ENCODE results near the gene KRTDAP. TPM values are rescaled to one million over a fixed set of nuclear protein-coding genes. Genes with fewer than 3 reads are reported as not detected.

KRTDAP gene
- total RNA-seq, 4 donors from 2014 or later = not detected

- no peak overlapping the region for H3K4me3 ChIP-seq
- no peak for TF ChIP-seq CTCF (IDR thresholded peaks at IDR 0.05)
- no peak for TF ChIP-seq EP300 (IDR thresholded peaks at IDR 0.05; ENCODE audit: low read depth)
- TF ChIP-seq POLR2A (IDR thresholded peaks at IDR 0.05) = no peak
- TF ChIP-seq POLR2AphosphoS5 (IDR thresholded peaks at IDR 0.05) = no peak
- intact Hi-C loops (cut with DNase I; ENCODE audit: low total_unique reads) = no loop called here
- no peaks in the 10 kb centered on the region for H3K36me3 ChIP-seq
- H3K27ac ChIP-seq = no peak overlapping the region
- H3K9me3 ChIP-seq = no peaks in the 10 kb centered on the region
- peaks cover 63% of the 10 kb centered on the region for H3K27me3 ChIP-seq
- DNase-seq = no peak
- H3K4me1 ChIP-seq = peaks cover 0 to 9% (median 3%) of the 10 kb centered on the region in 4 donors
- 51 to 84% methylated on average over 3 to 19 of the region's 19 CpGs for WGBS, 2 donors (ENCODE audit: low coverage in 1 of 2)
- in situ Hi-C loops (cut with MboI; ENCODE audit: low pct_ligation_motif_present in 1 of 4, low pct_unique_long_range_greater_than_20kb in 1 of 4, low sequenced_read_pairs in 3 of 4) = no loop called here
Measured at GRCh38 chr19:35529241-35530218, 39.3 kb upstream of the KRTDAP start.

GRCh38 chr19:35528218-35529038 is 38.2 kb upstream of the KRTDAP start, which contains the start of gene SBSN:
SBSN (minus strand) TSS chr19:35528311; CDS start chr19:35528281, 30 bp downstream.
- Histone ChIP-seq H3K4me3 (no peak within 1 kb of the TSS), H3K4me1 (peaks cover 0 to under 1% (median 0%) of the 10 kb centered on the region in 4 donors), H3K27me3 (peaks cover 52% of the 10 kb centered on the region), H3K27ac (no peak within 1 kb of the TSS), H3K9me3 (no peaks in the 10 kb centered on the region), H3K36me3 (no peaks in the 10 kb centered on the region)
- TF ChIP-seq EP300 (IDR thresholded peaks at IDR 0.05; ENCODE audit: low read depth) = no peak
- intact Hi-C loops (cut with DNase I; ENCODE audit: low total_unique reads) (no loop called here), in situ Hi-C loops (cut with MboI; ENCODE audit: low pct_ligation_motif_present in 1 of 4, low pct_unique_long_range_greater_than_20kb in 1 of 4, low sequenced_read_pairs in 3 of 4) (no loop called here)
- no peak for DNase-seq
- WGBS, 2 donors (ENCODE audit: low coverage in 1 of 2) = 75 to 79% methylated on average over 9 to 11 of the region's 11 CpGs

- in situ Hi-C loops (cut with MboI; ENCODE audit: low pct_ligation_motif_present in 1 of 4, low pct_unique_long_range_greater_than_20kb in 1 of 4, low sequenced_read_pairs in 3 of 4) (no loop called here), intact Hi-C loops (cut with DNase I; ENCODE audit: low total_unique reads) (no loop called here)
- TF ChIP-seq POLR2A (IDR thresholded peaks at IDR 0.05) (no peak), POLR2AphosphoS5 (IDR thresholded peaks at IDR 0.05) (no peak), EP300 (IDR thresholded peaks at IDR 0.05; ENCODE audit: low read depth) (no peak), CTCF (IDR thresholded peaks at IDR 0.05) (no peak)
- Histone ChIP-seq H3K4me3 (no peak overlapping the region), H3K9me3 (no peaks in the 10 kb centered on the region), H3K27me3 (peaks cover 28% of the 10 kb centered on the region), H3K27ac (no peak overlapping the region), H3K36me3 (no peaks in the 10 kb centered on the region), H3K4me1 (no peaks in the 10 kb centered on the region)
- no peak for DNase-seq
- WGBS, 2 donors (ENCODE audit: low coverage in 1 of 2) = 65 to 89% methylated on average over 3 to 4 of the region's 4 CpGs
Measured at GRCh38 chr19:35525873-35526272, 35.6 kb upstream of the KRTDAP start.

- Histone ChIP-seq H3K9me3 (no peaks in the 10 kb centered on the region), H3K27ac (no peak overlapping the region), H3K36me3 (no peaks in the 10 kb centered on the region), H3K4me1 (no peaks in the 10 kb centered on the region), H3K4me3 (no peak overlapping the region), H3K27me3 (peaks cover 12% of the 10 kb centered on the region)
- TF ChIP-seq EP300 (IDR thresholded peaks at IDR 0.05; ENCODE audit: low read depth) (no peak), POLR2A (IDR thresholded peaks at IDR 0.05) (no peak)
- intact Hi-C loops (cut with DNase I; ENCODE audit: low total_unique reads) (no loop called here), in situ Hi-C loops (cut with MboI; ENCODE audit: low pct_ligation_motif_present in 1 of 4, low pct_unique_long_range_greater_than_20kb in 1 of 4, low sequenced_read_pairs in 3 of 4) (no loop called here)
- 62% methylated on average over 11 of the region's 11 CpGs; no CpG with 5 or more reads in 1 of the 2 donors for WGBS, 2 donors (ENCODE audit: low coverage in 1 of 2)
- DNase-seq = no peak
Measured at GRCh38 chr19:35524181-35524837, 34.0 kb upstream of the KRTDAP start.

Measured in transverse colon (tissue), 4 donors.